Thyroid gland (tissue), 4 donors: ENCODE data around the gene CCDC196. TPM values are rescaled to one million over a fixed set of nuclear protein-coding genes. Genes with fewer than 3 reads are reported as not detected.

Source experiments
- DNase-seq, 2 donors: peaks; one replicate each; pipeline ENCODE4 v3.0.0-alpha.2; 2019
- H3K27ac ChIP-seq, 3 donors: fragments of 200-600 bp; sonication (generic); 1 replicate in 2 of 3; 2 replicates in 1 of 3; pipeline ENCODE4 v1.5.1; 2016 to 2019; ENCODE audit warnings: mild to moderate bottlenecking in 1 of 3, moderate library complexity in 1 of 3
- H3K27me3 ChIP-seq: fragments of 200-600 bp; sonication (generic); one replicate; pipeline ENCODE4 v1.5.1; 2019
- H3K36me3 ChIP-seq, 2 donors: fragments of 200-600 bp; sonication (generic); one replicate each; pipeline ENCODE4 v1.5.1; 2016 to 2019
- H3K4me1 ChIP-seq, 2 donors: fragments of 200-600 bp; sonication (generic); one replicate each; pipeline ENCODE4 v1.5.1; 2017 to 2019
- H3K4me3 ChIP-seq, 3 donors: fragments of 200-600 bp; sonication (generic); replicated peaks in 1 of 3; 1 replicate in 2 of 3; 2 replicates in 1 of 3; pipeline ENCODE4 v1.5.1; 2016; ENCODE audit warnings: mild to moderate bottlenecking in 1 of 3
- H3K9me3 ChIP-seq: fragments of 200-600 bp; sonication (generic); one replicate; pipeline ENCODE4 v1.5.1; 2017
- CTCF ChIP-seq, 6 experiments: fragments of 200-600 bp in 3 of 6; fragments of 450-650 bp in 3 of 6; sonication (generic) in 3 of 6; IDR thresholded peaks; one replicate each; pipeline ENCODE4 v1.5.1; 2016 to 2019; ENCODE audit warnings: antibody characterized with exemption in 6 of 6, mild to moderate bottlenecking in 2 of 6, inconsistent platforms in 1 of 6, moderate library complexity in 1 of 6
- POLR2A ChIP-seq, 2 donors: fragments of 450-650 bp; IDR thresholded peaks; one replicate each; pipeline ENCODE4 v1.6.1; 2017; ENCODE audit warnings: antibody characterized with exemption in 2 of 2, mild to moderate bottlenecking in 2 of 2, moderate library complexity in 1 of 2
- WGBS, 2 donors: methylation state at CpG; one replicate each; pipeline ENCODE4 v1.1.5; 2017; 5-methylcytosine and 5-hydroxymethylcytosine counted together
- intact Hi-C: fragments of 100-400 bp; cut with DNase I; formaldehyde crosslinking; loops from one replicate; pipeline ENCODE4 v1.15.1; 2023
- total RNA-seq, 4 donors: library from RNA; depleted of rRNA; stranded (reverse); fragments of >200 nt; gene quantifications; one replicate each; pipeline ENCODE4 v1.2.3, GENCODE V29; 2016

The CCDC196 gene
- total RNA-seq, 4 donors from 2014 or later: not detected

DNA sequence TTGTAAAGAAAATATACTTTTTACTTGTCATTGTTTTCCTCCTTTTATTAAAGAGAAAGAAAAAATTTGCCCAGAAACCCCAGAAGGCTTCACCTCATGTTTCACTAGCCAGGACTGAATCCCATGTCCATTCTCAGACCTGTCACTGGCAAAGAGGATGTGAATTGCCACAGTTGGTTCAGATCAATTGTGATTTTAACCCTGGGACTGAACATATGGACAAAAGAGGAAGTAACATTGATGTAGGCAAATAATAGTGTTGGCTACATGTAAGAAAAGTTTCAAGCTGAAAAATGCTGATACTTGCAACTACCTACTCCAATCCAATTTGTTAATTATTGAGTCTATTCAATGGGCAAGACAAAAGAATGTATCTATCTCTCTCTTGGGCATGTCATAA is 8.6 kb upstream of the CCDC196 start:
- no peaks in the 10 kb centered on the region for H3K36me3 ChIP-seq
- H3K4me1 ChIP-seq: peaks cover 3 to 4% of the 10 kb centered on the region in 2 donors
- H3K4me3 ChIP-seq: no peak overlapping the region
- H3K9me3 ChIP-seq: no peaks in the 10 kb centered on the region
- H3K27ac ChIP-seq: no peak overlapping the region
- no peaks in the 10 kb centered on the region for H3K27me3 ChIP-seq
- no peak for TF ChIP-seq POLR2A (IDR thresholded peaks at IDR 0.05)
- TF ChIP-seq CTCF (IDR thresholded peaks at IDR 0.05): no peak
- DNase-seq: no peak
- intact Hi-C loops: no loop called here

DNA sequence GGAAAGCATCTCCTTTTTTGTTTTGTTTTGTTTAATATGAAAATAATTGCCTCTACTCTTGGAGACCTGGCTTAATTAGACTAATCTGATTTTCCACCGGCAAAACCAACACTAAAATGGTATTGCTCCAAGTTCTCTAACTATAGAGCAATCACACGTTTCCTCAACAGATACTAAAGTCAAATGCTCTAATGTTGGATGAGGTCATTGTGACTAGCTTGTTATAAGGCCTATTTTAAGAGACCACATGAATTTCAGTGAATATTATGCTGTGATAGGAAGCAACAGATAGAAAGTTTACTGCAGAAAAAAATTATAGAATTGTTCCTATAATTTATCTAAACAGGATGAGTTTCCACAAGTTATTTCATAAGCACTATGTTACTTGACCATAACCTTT is 3.3 kb upstream of the CCDC196 start:
- H3K4me1 ChIP-seq: peaks cover 10 to 17% of the 10 kb centered on the region in 2 donors
- H3K27ac ChIP-seq: peak overlapping the region in 2 of 3 donors; percentile 1 to 61
- no peaks in the 10 kb centered on the region for H3K9me3 ChIP-seq
- WGBS, 2 donors: 78 to 80% methylated on average over 2 of the region's 2 CpGs
- TF ChIP-seq CTCF (IDR thresholded peaks at IDR 0.05) (no peak), POLR2A (IDR thresholded peaks at IDR 0.05) (no peak)
- intact Hi-C loops: no loop called here
- DNase-seq: no peak
- H3K27me3 ChIP-seq: no peaks in the 10 kb centered on the region
- no peak overlapping the region for H3K4me3 ChIP-seq
- no peaks in the 10 kb centered on the region for H3K36me3 ChIP-seq

DNA sequence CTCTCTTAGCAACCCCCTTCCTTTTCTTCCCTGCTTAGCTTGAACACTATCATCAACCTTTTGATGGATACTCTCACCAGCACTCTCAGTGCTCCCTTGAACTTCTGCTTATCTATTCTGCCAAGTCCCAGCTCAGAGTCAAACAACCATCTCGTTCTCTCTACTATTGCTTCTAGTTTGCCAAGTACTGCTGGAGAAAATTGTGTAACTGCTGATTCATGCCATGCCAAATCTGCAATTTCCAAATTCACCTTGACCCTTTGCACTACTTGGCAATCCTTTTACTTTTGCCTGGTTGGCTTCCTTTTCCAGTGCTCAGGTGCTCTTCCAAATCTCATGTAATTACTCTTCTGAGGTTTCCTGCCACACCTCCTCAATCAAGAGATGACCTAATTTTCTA is 2.8 kb upstream of the CCDC196 start:
- no peaks in the 10 kb centered on the region for H3K27me3 ChIP-seq
- H3K27ac ChIP-seq: peak overlapping the region in 2 of 3 donors; percentile 1 to 61
- WGBS, 2 donors: 14 to 20% methylated on average over 1 of the region's 1 CpG
- no peaks in the 10 kb centered on the region for H3K36me3 ChIP-seq
- H3K4me3 ChIP-seq: no peak overlapping the region
- peak; percentile 42 to 45 for DNase-seq
- intact Hi-C loops: no loop called here
- H3K4me1 ChIP-seq: peaks cover 10 to 17% of the 10 kb centered on the region in 2 donors
- TF ChIP-seq POLR2A (IDR thresholded peaks at IDR 0.05): no peak
- no peak for TF ChIP-seq CTCF (IDR thresholded peaks at IDR 0.05)
- H3K9me3 ChIP-seq: no peaks in the 10 kb centered on the region

DNA sequence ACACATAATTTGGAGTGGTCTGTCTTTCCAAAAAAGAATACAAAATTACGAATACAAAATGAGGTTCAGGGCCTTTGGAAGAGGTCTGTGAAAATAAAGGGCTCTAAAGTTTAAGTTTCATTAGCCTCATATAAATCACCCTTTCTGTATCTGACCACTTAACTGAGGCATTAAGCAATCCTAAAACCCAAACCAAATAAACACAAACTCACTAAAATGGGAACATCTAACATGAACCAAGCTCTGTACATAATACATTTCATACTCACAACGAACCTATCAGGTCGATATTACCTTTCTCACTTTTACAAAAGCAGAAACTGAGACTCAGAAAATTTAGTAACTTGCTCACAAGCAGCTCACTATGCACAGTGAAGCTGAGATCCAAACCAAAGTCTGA is 1.1 kb upstream of the CCDC196 start:
- H3K27ac ChIP-seq: no peak overlapping the region
- no peak overlapping the region for H3K4me3 ChIP-seq
- TF ChIP-seq POLR2A (IDR thresholded peaks at IDR 0.05): no peak
- TF ChIP-seq CTCF (IDR thresholded peaks at IDR 0.05): no peak
- intact Hi-C loops: no loop called here
- no peak for DNase-seq
- WGBS, 2 donors: 89 to 91% methylated on average over 3 of the region's 3 CpGs
- H3K4me1 ChIP-seq: peaks cover 10 to 17% of the 10 kb centered on the region in 2 donors
- no peaks in the 10 kb centered on the region for H3K9me3 ChIP-seq
- no peaks in the 10 kb centered on the region for H3K36me3 ChIP-seq
- no peaks in the 10 kb centered on the region for H3K27me3 ChIP-seq

DNA sequence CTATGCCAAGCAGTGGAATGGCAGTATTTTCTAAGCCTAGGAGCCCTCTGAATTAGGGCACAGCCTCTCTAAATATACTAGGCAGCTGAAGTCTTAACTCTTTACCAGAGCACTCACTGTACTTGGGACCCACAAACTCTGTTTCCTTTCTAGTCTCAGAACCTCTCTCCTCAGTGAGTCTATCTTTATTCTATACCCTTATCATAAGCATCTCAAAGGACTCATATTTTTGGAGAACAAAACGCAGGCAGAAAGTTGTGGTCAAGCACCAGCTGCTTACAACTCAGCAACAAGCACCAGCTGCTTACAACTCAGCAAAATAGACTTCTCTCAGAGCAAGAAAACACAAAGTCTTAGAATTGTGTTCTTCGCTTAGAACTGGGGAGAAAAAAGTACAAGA is 993 bp downstream of the CCDC196 start:
- intact Hi-C loops: no loop called here
- no peak overlapping the region for H3K4me3 ChIP-seq
- peaks cover 10 to 17% of the 10 kb centered on the region in 2 donors for H3K4me1 ChIP-seq
- H3K27ac ChIP-seq: no peak overlapping the region
- TF ChIP-seq POLR2A (IDR thresholded peaks at IDR 0.05) (no peak), CTCF (IDR thresholded peaks at IDR 0.05) (no peak)
- no peak for DNase-seq
- no peaks in the 10 kb centered on the region for H3K9me3 ChIP-seq
- H3K27me3 ChIP-seq: no peaks in the 10 kb centered on the region
- WGBS, 2 donors: 82 to 85% methylated on average over 2 of the region's 2 CpGs
- no peaks in the 10 kb centered on the region for H3K36me3 ChIP-seq
